H9 (cell line): ENCODE measurements around the gene UNC5C. TPM values are rescaled to one million over a fixed set of nuclear protein-coding genes. Genes with fewer than 3 reads are reported as not detected.

Experiments used
- DNase-seq: peaks from one replicate; pipeline ENCODE4 v3.0.0-alpha.2; 2017
- H2AFZ ChIP-seq: one replicate; pipeline ENCODE4 v1.6.1; 2013; ENCODE audit warnings: mild to moderate bottlenecking, low read length, control low read depth, moderate library complexity
- H2AK5ac ChIP-seq: 2 replicates; pipeline ENCODE4 v1.6.1; 2013; ENCODE audit warnings: low read length, control low read depth, mixed read lengths; ENCODE audit not compliant: insufficient read length
- H2BK120ac ChIP-seq: one replicate; pipeline ENCODE4 v1.6.1; 2013; ENCODE audit warnings: low read depth, mild to moderate bottlenecking, low read length, control low read depth, inconsistent platforms; ENCODE audit not compliant: poor library complexity, severe bottlenecking
- H2BK12ac ChIP-seq: 2 replicates; pipeline ENCODE4 v1.6.1; 2013; ENCODE audit warnings: low read length, control low read depth, mixed read lengths, low read depth; ENCODE audit not compliant: insufficient read length
- H2BK15ac ChIP-seq: 2 replicates; pipeline ENCODE4 v1.6.1; 2013; ENCODE audit warnings: low read depth, low read length, control low read depth
- H2BK20ac ChIP-seq: one replicate; pipeline ENCODE4 v1.6.1; 2013; ENCODE audit warnings: low read depth, mild to moderate bottlenecking, low read length, control low read depth, inconsistent platforms; ENCODE audit not compliant: poor library complexity, severe bottlenecking
- H2BK5ac ChIP-seq: 2 replicates; pipeline ENCODE4 v1.6.1; 2013; ENCODE audit warnings: low read length, control low read depth, mixed read lengths; ENCODE audit not compliant: insufficient read length
- H3K14ac ChIP-seq: 2 replicates; pipeline ENCODE4 v1.6.1; 2013; ENCODE audit warnings: low read length, control low read depth; ENCODE audit not compliant: insufficient read depth
- H3K18ac ChIP-seq: 2 replicates; pipeline ENCODE4 v1.6.1; 2013; ENCODE audit warnings: low read depth, mild to moderate bottlenecking, mixed read lengths, low read length, control low read depth; ENCODE audit not compliant: insufficient read length
- H3K23ac ChIP-seq: 2 replicates; pipeline ENCODE4 v1.6.1; 2013; ENCODE audit warnings: low read length, control low read depth, mixed read lengths, low read depth; ENCODE audit not compliant: insufficient read length
- H3K23me2 ChIP-seq: 2 replicates; pipeline ENCODE4 v1.6.1; 2013; ENCODE audit warnings: low read depth, mild to moderate bottlenecking, mixed read lengths, low read length, control low read depth; ENCODE audit not compliant: insufficient read length, poor library complexity, severe bottlenecking
- H3K27ac ChIP-seq: 2 replicates; pipeline ENCODE4 v1.5.1; 2013; ENCODE audit warnings: low read length, control low read depth, mixed read lengths, low read depth; ENCODE audit not compliant: insufficient read length
- H3K27me3 ChIP-seq: 2 replicates; pipeline ENCODE4 v1.6.1; 2013; ENCODE audit warnings: low read length, control low read depth, inconsistent platforms; ENCODE audit not compliant: insufficient read depth
- H3K4ac ChIP-seq: 2 replicates; pipeline ENCODE4 v1.6.1; 2013; ENCODE audit warnings: low read depth, mild to moderate bottlenecking, control low read depth, inconsistent platforms, low read length, moderate library complexity
- H3K4me1 ChIP-seq: 2 replicates; pipeline ENCODE4 v1.6.1; 2013; ENCODE audit warnings: low read length, control low read depth, inconsistent platforms; ENCODE audit not compliant: insufficient read depth
- H3K4me2 ChIP-seq: 2 replicates; pipeline ENCODE4 v1.6.1; 2013; ENCODE audit warnings: low read length, control low read depth, mixed read lengths; ENCODE audit not compliant: insufficient read length, insufficient read depth
- H3K56ac ChIP-seq: 2 replicates; pipeline ENCODE4 v1.6.1; 2013; ENCODE audit warnings: low read depth, mild to moderate bottlenecking, mixed read lengths, low read length, control low read depth; ENCODE audit not compliant: insufficient read length
- H3K79me1 ChIP-seq: 2 replicates; pipeline ENCODE4 v1.6.1; 2013; ENCODE audit warnings: low read depth, mild to moderate bottlenecking, moderate library complexity, low read length, control low read depth, inconsistent platforms; ENCODE audit not compliant: insufficient read depth, poor library complexity, severe bottlenecking
- H3K79me2 ChIP-seq: 2 replicates; pipeline ENCODE4 v1.6.1; 2013; ENCODE audit warnings: low read length, control low read depth, inconsistent platforms; ENCODE audit not compliant: insufficient read depth
- H3K9ac ChIP-seq: 2 replicates; pipeline ENCODE4 v1.6.1; 2013; ENCODE audit warnings: low read length, control low read depth, mixed read lengths; ENCODE audit not compliant: insufficient read length; ENCODE audit errors: extremely low read depth
- H3K9me3 ChIP-seq: one replicate; pipeline ENCODE4 v1.6.1; 2013; ENCODE audit warnings: low read depth, low read length, inconsistent platforms; ENCODE audit not compliant: control insufficient read depth
- H3T11ph ChIP-seq: one replicate; pipeline ENCODE4 v1.6.1; 2013; ENCODE audit warnings: mild to moderate bottlenecking, low read length, control low read depth, inconsistent platforms
- H4K20me1 ChIP-seq: one replicate; pipeline ENCODE4 v1.6.1; 2013; ENCODE audit not compliant: control insufficient read depth, insufficient read length, insufficient read depth
- H4K5ac ChIP-seq: 2 replicates; pipeline ENCODE4 v1.6.1; 2013; ENCODE audit warnings: low read depth, mild to moderate bottlenecking, mixed read lengths, low read length, control low read depth; ENCODE audit not compliant: insufficient read length
- H4K8ac ChIP-seq: replicated peaks from 2 replicates; pipeline ENCODE4 v1.6.1; 2013; ENCODE audit warnings: low read length, control low read depth, mixed read lengths, low read depth; ENCODE audit not compliant: insufficient read length
- H4K91ac ChIP-seq: 2 replicates; pipeline ENCODE4 v1.6.1; 2013; ENCODE audit warnings: low read depth, mild to moderate bottlenecking, moderate library complexity, mixed read lengths, low read length, control low read depth; ENCODE audit not compliant: insufficient read length
- H3K27ac Mint-ChIP-seq, 3 experiments: 2 replicates in 2 of 3; 3 replicates in 1 of 3; pipeline ENCODE4 v1.8.0; 2020 to 2021; ENCODE audit warnings: mixed read lengths in 3 of 3, mild to moderate bottlenecking in 1 of 3, moderate library complexity in 1 of 3
- H3K27me3 Mint-ChIP-seq: 2 replicates; pipeline ENCODE4 v1.8.0; 2021; ENCODE audit warnings: low read depth, mild to moderate bottlenecking, moderate library complexity, mixed read lengths
- H3K36me3 Mint-ChIP-seq, 3 experiments: 2 replicates in 2 of 3; 3 replicates in 1 of 3; pipeline ENCODE4 v1.8.0; 2020 to 2021; ENCODE audit warnings: low read depth in 3 of 3, mixed read lengths in 3 of 3; ENCODE audit not compliant: insufficient read depth in 1 of 3
- H3K4me1 Mint-ChIP-seq, 2 experiments: 2 replicates each; pipeline ENCODE4 v1.8.0; 2020; ENCODE audit warnings: mixed read lengths in 2 of 2
- H3K4me3 Mint-ChIP-seq, 2 experiments: 2 replicates in 1 of 2; 3 replicates in 1 of 2; pipeline ENCODE4 v1.8.0; 2020 to 2021; ENCODE audit warnings: mild to moderate bottlenecking in 2 of 2, mixed read lengths in 2 of 2, moderate library complexity in 1 of 2
- H3K9me3 Mint-ChIP-seq, 2 experiments: 2 replicates in 1 of 2; 3 replicates in 1 of 2; pipeline ENCODE4 v1.8.0; 2020; ENCODE audit warnings: mild to moderate bottlenecking in 2 of 2, mixed read lengths in 2 of 2, moderate library complexity in 1 of 2
- CTCF ChIP-seq: fragments of 200-600 bp; sonication (generic); conservative IDR thresholded peaks from 3 replicates; pipeline ENCODE4 v1.8.0; 2021; ENCODE audit warnings: antibody characterized with exemption, mild to moderate bottlenecking
- WGBS: extraction: QIAGEN DNeasy Blood & Tissue Kit; methylation state at CpG from one replicate; pipeline ENCODE4 v1.1.7; 2013; ENCODE audit warnings: missing lambda C conversion rate, low lambda C conversion rate, mixed read lengths; ENCODE audit not compliant: insufficient read length; ENCODE audit errors: extremely low coverage; 5-methylcytosine and 5-hydroxymethylcytosine counted together
- total RNA-seq: library from RNA; stranded (reverse); gene quantifications from 2 replicates; pipeline ENCODE4 v1.2.1, GENCODE V29; 2021

UNC5C gene
- total RNA-seq, 1 experiment from 2014 or later: not detected

GRCh38 chr4:95120456-95120855 lies 428.3 kb downstream of the UNC5C start:
- no peak overlapping the region for H2BK12ac ChIP-seq
- H3K4ac ChIP-seq: no peak overlapping the region
- no peak overlapping the region for H3K27ac ChIP-seq
- no peak overlapping the region for H2BK20ac ChIP-seq
- no peak overlapping the region for H3K4me2 ChIP-seq
- no peak overlapping the region for H3K56ac ChIP-seq
- H2BK120ac ChIP-seq: no peak overlapping the region
- Mint-ChIP-seq H3K4me3 (no peak overlapping the region), H3K9me3 (no peaks in the 10 kb centered on the region), H3K36me3 (no peaks in the 10 kb centered on the region), H3K4me1 (no peaks in the 10 kb centered on the region), H3K27ac (no peak overlapping the region), H3K27me3 (no peaks in the 10 kb centered on the region)
- H3K23me2 ChIP-seq: no peaks in the 10 kb centered on the region
- no peak overlapping the region for H3K9ac ChIP-seq
- no peaks in the 10 kb centered on the region for H3K79me2 ChIP-seq
- no CpG with 5 or more reads among the region's 2 CpGs for WGBS
- H3K27me3 ChIP-seq: no peaks in the 10 kb centered on the region
- H2BK5ac ChIP-seq: no peak overlapping the region
- H2BK15ac ChIP-seq: no peak overlapping the region
- H3T11ph ChIP-seq: no peak overlapping the region
- no peak overlapping the region for H3K18ac ChIP-seq
- no peak overlapping the region for H3K14ac ChIP-seq
- no peaks in the 10 kb centered on the region for H3K9me3 ChIP-seq
- no peak overlapping the region for H4K8ac ChIP-seq
- no peak for DNase-seq
- no peak for TF ChIP-seq CTCF
- H4K5ac ChIP-seq: no peak overlapping the region
- no peak overlapping the region for H4K91ac ChIP-seq
- no peak overlapping the region for H2AFZ ChIP-seq
- no peak overlapping the region for H3K23ac ChIP-seq
- H4K20me1 ChIP-seq: no peaks in the 10 kb centered on the region
- H3K79me1 ChIP-seq: no peaks in the 10 kb centered on the region
- no peaks in the 10 kb centered on the region for H3K4me1 ChIP-seq
- H2AK5ac ChIP-seq: no peak overlapping the region
